WTC11 (cell line): ENCODE results near the gene SMIM20. TPM values are rescaled to one million over a fixed set of nuclear protein-coding genes. Genes with fewer than 3 reads are reported as not detected.
"Not testable (repeated sequence)": the region's sequence is repeated elsewhere in the genome, so short reads cannot be mapped to it uniquely, and the experiment has no call there.

Experiments used
- ATAC-seq: fragments of 200-7000 bp; cut with Tn5 transposase; 2 replicates; pipeline ENCODE4 v1.10.0; 2021; ENCODE audit warnings: mild to moderate bottlenecking, moderate library complexity
- CTCF ChIA-PET: fragments of 300-600 bp; sonication (Branson Sonifier 250); formaldehyde crosslinking; loops from one replicate; lab custom pipeline; 2021; ENCODE audit warnings: antibody characterized with exemption; lab: Charles Lee
- POLR2A ChIA-PET: fragments of 350-600 bp; sonication (Branson Sonifier 250); formaldehyde crosslinking; loops from one replicate; lab custom pipeline; 2021; ENCODE audit warnings: antibody characterized with exemption; lab: Charles Lee
- DNase-seq: peaks from one replicate; pipeline ENCODE4 v3.0.0; 2021; ENCODE audit warnings: low spot score
- H3K27ac Mint-ChIP-seq: 2 replicates; pipeline ENCODE4 v1.8.0; 2021; ENCODE audit warnings: mixed read lengths
- H3K27me3 Mint-ChIP-seq: 2 replicates; pipeline ENCODE4 v1.8.0; 2021; ENCODE audit warnings: low read depth, mild to moderate bottlenecking, moderate library complexity, mixed read lengths
- H3K36me3 Mint-ChIP-seq: 2 replicates; pipeline ENCODE4 v1.8.0; 2021; ENCODE audit warnings: mixed read lengths
- H3K4me1 Mint-ChIP-seq: 2 replicates; pipeline ENCODE4 v1.8.0; 2022; ENCODE audit warnings: mixed read lengths
- H3K4me3 Mint-ChIP-seq: 2 replicates; pipeline ENCODE4 v1.8.0; 2021; ENCODE audit warnings: mild to moderate bottlenecking, moderate library complexity, mixed read lengths
- H3K9me3 Mint-ChIP-seq: 2 replicates; pipeline ENCODE4 v1.8.0; 2021; ENCODE audit warnings: mixed read lengths
- ETV6 ChIP-seq: sonication (generic); formaldehyde crosslinking; IDR thresholded peaks from 2 replicates; pipeline ENCODE4 v1.8.1; 2022; ENCODE audit warnings: mild to moderate bottlenecking, missing genetic modification reagents
- FOXK1 ChIP-seq: sonication (generic); formaldehyde crosslinking; IDR thresholded peaks from 2 replicates; pipeline ENCODE4 v1.8.0; 2022; ENCODE audit warnings: mild to moderate bottlenecking, moderate library complexity, missing genetic modification reagents
- MYBL2 ChIP-seq: sonication (generic); formaldehyde crosslinking; IDR thresholded peaks from 2 replicates; pipeline ENCODE4 v1.8.1; 2023; ENCODE audit warnings: mild to moderate bottlenecking, moderate library complexity, missing genetic modification reagents
- NFATC4 ChIP-seq: fragments of 250-450 bp; sonication (Bioruptor Pico); IDR thresholded peaks from 2 replicates; pipeline ENCODE4 v1.9.0; 2021; ENCODE audit warnings: mild to moderate bottlenecking
- SOX15 ChIP-seq: fragments of 250-450 bp; sonication (Bioruptor Pico); IDR thresholded peaks from 2 replicates; pipeline ENCODE4 v1.9.0; 2021; ENCODE audit warnings: mild to moderate bottlenecking
- SP1 ChIP-seq: sonication (generic); formaldehyde crosslinking; conservative IDR thresholded peaks from 2 replicates; pipeline ENCODE4 v1.8.1; 2022; ENCODE audit warnings: missing genetic modification reagents
- TCF7 ChIP-seq: sonication (generic); formaldehyde crosslinking; IDR thresholded peaks from 2 replicates; pipeline ENCODE4 v1.8.0; 2022; ENCODE audit warnings: mild to moderate bottlenecking, low read depth, missing genetic modification reagents, moderate library complexity
- TP53 ChIP-seq: sonication (generic); formaldehyde crosslinking; IDR thresholded peaks from 2 replicates; pipeline ENCODE4 v1.8.1; 2023; ENCODE audit warnings: mild to moderate bottlenecking, missing genetic modification reagents
- ZNF138 ChIP-seq: sonication (generic); formaldehyde crosslinking; conservative IDR thresholded peaks from 2 replicates; pipeline ENCODE4 v1.8.1; 2022; ENCODE audit warnings: mild to moderate bottlenecking, moderate library complexity, missing genetic modification reagents
- ZNF317 ChIP-seq: sonication (generic); formaldehyde crosslinking; IDR thresholded peaks from 2 replicates; pipeline ENCODE4 v1.8.1; 2023; ENCODE audit warnings: low read depth, mild to moderate bottlenecking, moderate library complexity, missing genetic modification reagents, borderline replicate concordance
- ZNF396 ChIP-seq: fragments of 250-450 bp; sonication (Bioruptor Pico); IDR thresholded peaks from 2 replicates; pipeline ENCODE4 v1.8.0; 2021; ENCODE audit warnings: mild to moderate bottlenecking, moderate library complexity, borderline replicate concordance
- ZNF671 ChIP-seq: fragments of 250-450 bp; sonication (Bioruptor Pico); IDR thresholded peaks from 2 replicates; pipeline ENCODE4 v1.8.0; 2021; ENCODE audit warnings: mild to moderate bottlenecking
- total RNA-seq: library from RNA; stranded (reverse); gene quantifications from 3 replicates; pipeline ENCODE4 v1.2.3, GENCODE V29; 2021
- TF ChIP-seq, protein P1 (sequence below): sonication (generic); formaldehyde crosslinking; IDR thresholded peaks from 2 replicates; pipeline ENCODE4 v1.8.1; 2022; ENCODE audit warnings: missing genetic modification reagents, borderline replicate concordance
- TF ChIP-seq, protein P2 (sequence below): sonication (generic); formaldehyde crosslinking; IDR thresholded peaks from 2 replicates; pipeline ENCODE4 v1.8.0; 2022; ENCODE audit warnings: mild to moderate bottlenecking, missing genetic modification reagents
- TF ChIP-seq, protein P3 (sequence below): fragments of 250-450 bp; sonication (Bioruptor Pico); IDR thresholded peaks from 2 replicates; pipeline ENCODE4 v1.9.0; 2021; ENCODE audit warnings: mild to moderate bottlenecking
- TF ChIP-seq, protein P4 (sequence below): sonication (generic); formaldehyde crosslinking; IDR thresholded peaks from 2 replicates; pipeline ENCODE4 v1.8.1; 2023; ENCODE audit warnings: mild to moderate bottlenecking, moderate library complexity, missing genetic modification reagents
- TF ChIP-seq, protein P5 (sequence below): sonication (generic); formaldehyde crosslinking; IDR thresholded peaks from 2 replicates; pipeline ENCODE4 v1.8.1; 2023; ENCODE audit warnings: mild to moderate bottlenecking, missing genetic modification reagents, borderline replicate concordance
- TF ChIP-seq, protein P6 (sequence below): sonication (generic); formaldehyde crosslinking; IDR thresholded peaks from 2 replicates; pipeline ENCODE4 v1.8.1; 2023; ENCODE audit warnings: mild to moderate bottlenecking, missing genetic modification reagents, moderate library complexity

Gene SMIM20
- total RNA-seq, 1 experiment from 2014 or later = 39.4 TPM

DNA sequence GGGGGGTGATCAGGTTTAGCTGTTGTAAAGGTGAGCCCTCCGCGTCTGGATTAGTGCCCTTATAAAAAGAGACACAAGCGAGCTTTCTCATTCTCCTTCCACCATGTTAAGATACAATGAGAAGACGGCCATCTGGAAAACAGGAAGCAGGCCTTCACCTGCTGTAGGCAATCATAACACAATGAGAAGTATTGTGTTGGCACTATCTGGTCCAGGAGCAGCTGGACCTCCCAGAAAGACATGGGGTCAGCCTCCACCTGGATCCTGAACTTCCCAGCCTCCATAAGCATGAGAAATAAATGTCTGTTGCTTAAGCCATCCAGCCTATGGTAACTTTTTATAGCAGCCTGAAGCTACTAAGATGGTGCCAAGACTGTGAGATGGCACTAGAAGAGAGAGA lies 8.6 kb upstream of the SMIM20 start (continued):
- TF ChIP-seq, protein P1, sequence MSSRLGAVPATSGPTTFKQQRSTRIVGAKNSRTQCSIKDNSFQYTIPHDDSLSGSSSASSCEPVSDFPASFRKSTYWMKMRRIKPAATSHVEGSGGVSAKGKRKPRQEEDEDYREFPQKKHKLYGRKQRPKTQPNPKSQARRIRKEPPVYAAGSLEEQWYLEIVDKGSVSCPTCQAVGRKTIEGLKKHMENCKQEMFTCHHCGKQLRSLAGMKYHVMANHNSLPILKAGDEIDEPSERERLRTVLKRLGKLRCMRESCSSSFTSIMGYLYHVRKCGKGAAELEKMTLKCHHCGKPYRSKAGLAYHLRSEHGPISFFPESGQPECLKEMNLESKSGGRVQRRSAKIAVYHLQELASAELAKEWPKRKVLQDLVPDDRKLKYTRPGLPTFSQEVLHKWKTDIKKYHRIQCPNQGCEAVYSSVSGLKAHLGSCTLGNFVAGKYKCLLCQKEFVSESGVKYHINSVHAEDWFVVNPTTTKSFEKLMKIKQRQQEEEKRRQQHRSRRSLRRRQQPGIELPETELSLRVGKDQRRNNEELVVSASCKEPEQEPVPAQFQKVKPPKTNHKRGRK (CRISPR knock-in tag) = no peak

DNA sequence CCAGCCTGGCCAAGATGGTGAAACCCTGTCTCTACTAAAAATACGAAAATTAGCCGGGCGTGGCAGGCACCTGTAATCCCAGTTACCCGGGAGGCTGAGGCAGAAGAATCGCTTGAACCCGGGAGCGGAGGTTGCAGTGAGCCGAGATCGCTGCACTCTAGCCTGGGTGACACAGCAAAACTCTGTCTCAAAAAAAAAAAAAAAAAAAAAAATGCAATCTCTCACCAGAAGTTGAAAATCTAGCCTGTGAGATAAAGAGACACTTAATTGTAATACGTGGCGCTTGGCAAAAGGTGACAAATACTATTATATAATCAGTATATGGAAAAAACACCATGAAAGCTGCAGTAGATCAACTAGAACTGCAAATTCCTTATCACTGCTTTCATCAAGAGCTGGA lies 7.9 kb upstream of the SMIM20 start:
- H3K36me3 Mint-ChIP-seq, DNase-seq, ATAC-seq, H3K4me3 Mint-ChIP-seq, POLR2A ChIA-PET, CTCF ChIA-PET, H3K27ac Mint-ChIP-seq: not testable (repeated sequence)
- peaks cover 13% of the 10 kb centered on the region for H3K27me3 Mint-ChIP-seq
- H3K9me3 Mint-ChIP-seq = peaks cover 11% of the 10 kb centered on the region
- peaks cover 17% of the 10 kb centered on the region for H3K4me1 Mint-ChIP-seq

DNA sequence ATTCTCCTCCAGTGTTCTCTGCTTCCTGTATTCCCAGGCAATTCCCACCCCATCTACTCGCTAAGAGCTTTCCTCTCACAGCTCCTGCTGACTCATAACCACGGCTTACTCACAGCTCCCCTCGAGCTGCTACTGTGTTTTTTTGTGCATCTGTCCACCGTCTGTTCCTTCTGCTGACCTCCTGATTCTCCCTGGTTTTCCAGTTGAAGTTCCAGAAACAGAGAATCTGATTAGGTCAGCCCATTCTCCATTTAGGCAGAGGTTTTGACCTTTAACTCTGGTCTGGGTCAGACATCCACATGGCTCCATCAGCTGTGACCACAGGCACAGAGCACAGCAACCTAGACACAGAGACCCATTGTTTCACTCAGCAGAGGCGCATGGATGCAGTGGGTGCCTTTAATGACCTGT lies 5.5 kb upstream of the SMIM20 start:
- no peak for ATAC-seq
- Mint-ChIP-seq H3K4me1 (peaks cover 10% of the 10 kb centered on the region), H3K4me3 (no peak overlapping the region), H3K27ac (no peak overlapping the region), H3K36me3 (peaks cover 6% of the 10 kb centered on the region), H3K27me3 (peaks cover 36% of the 10 kb centered on the region), H3K9me3 (peaks cover 11% of the 10 kb centered on the region)
- no peak for DNase-seq
- TF ChIP-seq, protein P2, sequence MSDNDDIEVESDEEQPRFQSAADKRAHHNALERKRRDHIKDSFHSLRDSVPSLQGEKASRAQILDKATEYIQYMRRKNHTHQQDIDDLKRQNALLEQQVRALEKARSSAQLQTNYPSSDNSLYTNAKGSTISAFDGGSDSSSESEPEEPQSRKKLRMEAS = no peak
- no peak for TF ChIP-seq ZNF317 (CRISPR knock-in tag)
- ChIA-PET CTCF (no interaction called here), POLR2A (no interaction called here)

DNA sequence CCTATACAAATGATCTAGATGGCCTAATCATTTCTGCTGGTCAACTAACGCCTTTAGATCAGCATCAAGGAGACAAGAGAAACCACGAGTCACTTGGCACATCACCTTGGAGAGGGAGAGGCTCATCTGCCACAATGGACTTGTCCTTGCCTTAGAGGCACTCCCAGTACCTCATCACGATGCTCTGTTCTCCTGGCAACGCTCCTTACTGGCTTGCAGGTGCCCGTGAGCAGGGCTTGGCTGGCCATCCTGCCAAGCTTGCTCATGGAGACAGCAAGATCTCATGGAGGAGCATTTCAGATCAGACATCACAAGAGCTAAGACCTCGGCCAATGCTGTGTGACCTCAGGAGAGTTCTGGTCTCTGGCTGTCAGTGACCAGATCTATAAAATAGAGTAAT lies 2.7 kb upstream of the SMIM20 start:
- H3K27ac Mint-ChIP-seq = no peak overlapping the region
- H3K36me3 Mint-ChIP-seq = peaks cover 6% of the 10 kb centered on the region
- peaks cover 38% of the 10 kb centered on the region for H3K27me3 Mint-ChIP-seq
- ChIA-PET CTCF (no interaction called here), POLR2A (no interaction called here)
- H3K4me1 Mint-ChIP-seq = peaks cover 23% of the 10 kb centered on the region
- peaks cover 11% of the 10 kb centered on the region for H3K9me3 Mint-ChIP-seq
- no peak overlapping the region for H3K4me3 Mint-ChIP-seq
- ATAC-seq = no peak
- no peak for DNase-seq
- TF ChIP-seq TP53 (CRISPR knock-in tag) (no peak), ETV6 (CRISPR knock-in tag) (no peak), SOX15 (CRISPR knock-in tag) (no peak), SP1 (no peak), NFATC4 (CRISPR knock-in tag) (no peak), ZNF396 (CRISPR knock-in tag) (no peak), TCF7 (CRISPR knock-in tag) (no peak), ZNF138 (CRISPR knock-in tag) (no peak), MYBL2 (CRISPR knock-in tag) (no peak), FOXK1 (CRISPR knock-in tag) (no peak), ZNF671 (CRISPR knock-in tag) (no peak)
- TF ChIP-seq, protein P3, sequence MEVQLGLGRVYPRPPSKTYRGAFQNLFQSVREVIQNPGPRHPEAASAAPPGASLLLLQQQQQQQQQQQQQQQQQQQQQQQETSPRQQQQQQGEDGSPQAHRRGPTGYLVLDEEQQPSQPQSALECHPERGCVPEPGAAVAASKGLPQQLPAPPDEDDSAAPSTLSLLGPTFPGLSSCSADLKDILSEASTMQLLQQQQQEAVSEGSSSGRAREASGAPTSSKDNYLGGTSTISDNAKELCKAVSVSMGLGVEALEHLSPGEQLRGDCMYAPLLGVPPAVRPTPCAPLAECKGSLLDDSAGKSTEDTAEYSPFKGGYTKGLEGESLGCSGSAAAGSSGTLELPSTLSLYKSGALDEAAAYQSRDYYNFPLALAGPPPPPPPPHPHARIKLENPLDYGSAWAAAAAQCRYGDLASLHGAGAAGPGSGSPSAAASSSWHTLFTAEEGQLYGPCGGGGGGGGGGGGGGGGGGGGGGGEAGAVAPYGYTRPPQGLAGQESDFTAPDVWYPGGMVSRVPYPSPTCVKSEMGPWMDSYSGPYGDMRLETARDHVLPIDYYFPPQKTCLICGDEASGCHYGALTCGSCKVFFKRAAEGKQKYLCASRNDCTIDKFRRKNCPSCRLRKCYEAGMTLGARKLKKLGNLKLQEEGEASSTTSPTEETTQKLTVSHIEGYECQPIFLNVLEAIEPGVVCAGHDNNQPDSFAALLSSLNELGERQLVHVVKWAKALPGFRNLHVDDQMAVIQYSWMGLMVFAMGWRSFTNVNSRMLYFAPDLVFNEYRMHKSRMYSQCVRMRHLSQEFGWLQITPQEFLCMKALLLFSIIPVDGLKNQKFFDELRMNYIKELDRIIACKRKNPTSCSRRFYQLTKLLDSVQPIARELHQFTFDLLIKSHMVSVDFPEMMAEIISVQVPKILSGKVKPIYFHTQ (CRISPR knock-in tag) = no peak
- TF ChIP-seq, protein P4, sequence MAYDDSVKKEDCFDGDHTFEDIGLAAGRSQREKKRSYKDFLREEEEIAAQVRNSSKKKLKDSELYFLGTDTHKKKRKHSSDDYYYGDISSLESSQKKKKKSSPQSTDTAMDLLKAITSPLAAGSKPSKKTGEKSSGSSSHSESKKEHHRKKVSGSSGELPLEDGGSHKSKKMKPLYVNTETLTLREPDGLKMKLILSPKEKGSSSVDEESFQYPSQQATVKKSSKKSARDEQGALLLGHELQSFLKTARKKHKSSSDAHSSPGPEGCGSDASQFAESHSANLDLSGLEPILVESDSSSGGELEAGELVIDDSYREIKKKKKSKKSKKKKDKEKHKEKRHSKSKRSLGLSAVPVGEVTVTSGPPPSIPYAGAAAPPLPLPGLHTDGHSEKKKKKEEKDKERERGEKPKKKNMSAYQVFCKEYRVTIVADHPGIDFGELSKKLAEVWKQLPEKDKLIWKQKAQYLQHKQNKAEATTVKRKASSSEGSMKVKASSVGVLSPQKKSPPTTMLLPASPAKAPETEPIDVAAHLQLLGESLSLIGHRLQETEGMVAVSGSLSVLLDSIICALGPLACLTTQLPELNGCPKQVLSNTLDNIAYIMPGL (CRISPR knock-in tag) = no peak
- TF ChIP-seq, protein P2 = no peak
- TF ChIP-seq, protein P5, sequence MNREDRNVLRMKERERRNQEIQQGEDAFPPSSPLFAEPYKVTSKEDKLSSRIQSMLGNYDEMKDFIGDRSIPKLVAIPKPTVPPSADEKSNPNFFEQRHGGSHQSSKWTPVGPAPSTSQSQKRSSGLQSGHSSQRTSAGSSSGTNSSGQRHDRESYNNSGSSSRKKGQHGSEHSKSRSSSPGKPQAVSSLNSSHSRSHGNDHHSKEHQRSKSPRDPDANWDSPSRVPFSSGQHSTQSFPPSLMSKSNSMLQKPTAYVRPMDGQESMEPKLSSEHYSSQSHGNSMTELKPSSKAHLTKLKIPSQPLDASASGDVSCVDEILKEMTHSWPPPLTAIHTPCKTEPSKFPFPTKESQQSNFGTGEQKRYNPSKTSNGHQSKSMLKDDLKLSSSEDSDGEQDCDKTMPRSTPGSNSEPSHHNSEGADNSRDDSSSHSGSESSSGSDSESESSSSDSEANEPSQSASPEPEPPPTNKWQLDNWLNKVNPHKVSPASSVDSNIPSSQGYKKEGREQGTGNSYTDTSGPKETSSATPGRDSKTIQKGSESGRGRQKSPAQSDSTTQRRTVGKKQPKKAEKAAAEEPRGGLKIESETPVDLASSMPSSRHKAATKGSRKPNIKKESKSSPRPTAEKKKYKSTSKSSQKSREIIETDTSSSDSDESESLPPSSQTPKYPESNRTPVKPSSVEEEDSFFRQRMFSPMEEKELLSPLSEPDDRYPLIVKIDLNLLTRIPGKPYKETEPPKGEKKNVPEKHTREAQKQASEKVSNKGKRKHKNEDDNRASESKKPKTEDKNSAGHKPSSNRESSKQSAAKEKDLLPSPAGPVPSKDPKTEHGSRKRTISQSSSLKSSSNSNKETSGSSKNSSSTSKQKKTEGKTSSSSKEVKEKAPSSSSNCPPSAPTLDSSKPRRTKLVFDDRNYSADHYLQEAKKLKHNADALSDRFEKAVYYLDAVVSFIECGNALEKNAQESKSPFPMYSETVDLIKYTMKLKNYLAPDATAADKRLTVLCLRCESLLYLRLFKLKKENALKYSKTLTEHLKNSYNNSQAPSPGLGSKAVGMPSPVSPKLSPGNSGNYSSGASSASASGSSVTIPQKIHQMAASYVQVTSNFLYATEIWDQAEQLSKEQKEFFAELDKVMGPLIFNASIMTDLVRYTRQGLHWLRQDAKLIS = no peak
- TF ChIP-seq, protein P6, sequence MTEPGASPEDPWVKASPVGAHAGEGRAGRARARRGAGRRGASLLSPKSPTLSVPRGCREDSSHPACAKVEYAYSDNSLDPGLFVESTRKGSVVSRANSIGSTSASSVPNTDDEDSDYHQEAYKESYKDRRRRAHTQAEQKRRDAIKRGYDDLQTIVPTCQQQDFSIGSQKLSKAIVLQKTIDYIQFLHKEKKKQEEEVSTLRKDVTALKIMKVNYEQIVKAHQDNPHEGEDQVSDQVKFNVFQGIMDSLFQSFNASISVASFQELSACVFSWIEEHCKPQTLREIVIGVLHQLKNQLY (CRISPR knock-in tag) = no peak
